K562 (cell line): ENCODE data around the gene KIFC3. TPM values are rescaled to one million over a fixed set of nuclear protein-coding genes. Genes with fewer than 3 reads are reported as not detected.

Experiments used
- HMBOX1 ChIP-seq: sonication (generic); IDR thresholded peaks from 2 replicates; pipeline ENCODE4 v1.6.1; 2016
- IRF2 ChIP-seq: sonication (generic); formaldehyde crosslinking; IDR thresholded peaks from 2 replicates; pipeline ENCODE4 v1.8.1; 2022; ENCODE audit warnings: mild to moderate bottlenecking, missing genetic modification reagents
- JUN ChIP-seq, 2 experiments: sonication (generic) in 1 of 2; formaldehyde crosslinking in 1 of 2; IDR thresholded peaks; 2 replicates each; pipeline versions ENCODE4 v1.6.1 to v1.8.0; 2012 to 2022; ENCODE audit warnings: borderline replicate concordance in 2 of 2, mild to moderate bottlenecking in 2 of 2, improper control_type of control experiment in 1 of 2, low read depth in 1 of 2, low read length in 1 of 2, missing genetic modification reagents in 1 of 2
- MAFG ChIP-seq: fragments of 450-650 bp; conservative IDR thresholded peaks from 2 replicates; pipeline ENCODE4 v1.6.1; 2016; ENCODE audit warnings: missing genetic modification characterization, missing compliant biosample characterization
- POU5F1 ChIP-seq: fragments of 150-350 bp; IDR thresholded peaks from 2 replicates; pipeline ENCODE4 v1.6.1; 2014; ENCODE audit warnings: borderline replicate concordance, low read length, low read depth, mild to moderate bottlenecking; ENCODE audit not compliant: partially characterized antibody
- SFPQ ChIP-seq: fragments of 200-400 bp; formaldehyde crosslinking; IDR thresholded peaks from 2 replicates; pipeline ENCODE4 v1.6.1; 2017; ENCODE audit warnings: mild to moderate bottlenecking, low read depth, low read length, moderate library complexity
- ZFP36 ChIP-seq: fragments of 150-350 bp; IDR thresholded peaks from 2 replicates; pipeline ENCODE4 v1.6.1; 2018; ENCODE audit warnings: low read length, low read depth; ENCODE audit not compliant: partially characterized antibody
- polyA plus RNA-seq, 8 experiments: library from polyadenylated mRNA; depleted of rRNA in 4 of 8; stranded (reverse) in 5 of 8; unstranded in 3 of 8; fragments of >200 nt; fragmentation: Nextera tagmentation in 2 of 8; fragmentation: Illumina TruSeq in 1 of 8; extraction: Ambion mirVana in 2 of 8; extraction: Trizol in 1 of 8; gene quantifications; 2 replicates each; pipeline versions ENCODE4 v1.2.1 to v1.2.3, GENCODE V29; 2011 to 2014; ENCODE audit warnings: inconsistent platforms in 1 of 8, missing spikeins in 1 of 8
- total RNA-seq, 7 experiments: library from RNA; depleted of rRNA in 6 of 7; stranded (reverse); fragments of >200 nt in 6 of 7; fragmentation: Illumina TruSeq in 2 of 7; extraction: Trizol in 2 of 7; gene quantifications; 2 replicates each; pipeline versions ENCODE4 v1.2.1 to v1.2.3, GENCODE V29; 2011 to 2021; ENCODE audit warnings: low replicate concordance in 1 of 7
- TF ChIP-seq, protein P1 (sequence below): fragments of 450-650 bp; IDR thresholded peaks from 2 replicates; pipeline ENCODE4 v1.6.1; 2018; ENCODE audit not compliant: partially characterized antibody
- TF ChIP-seq, protein P2 (sequence below): fragments of 250-450 bp; sonication (Bioruptor Pico); IDR thresholded peaks from 2 replicates; pipeline ENCODE4 v1.8.0; 2022; ENCODE audit warnings: inconsistent platforms
- TF ChIP-seq, protein P3 (sequence below): sonication (generic); formaldehyde crosslinking; IDR thresholded peaks from 2 replicates; pipeline ENCODE4 v1.8.1; 2022; ENCODE audit warnings: missing genetic modification reagents
- TF ChIP-seq, protein P4 (sequence below): fragments of 250-450 bp; sonication (Bioruptor Pico); IDR thresholded peaks from 2 replicates; pipeline ENCODE4 v1.5.0; 2022; ENCODE audit warnings: mild to moderate bottlenecking

The KIFC3 gene
- total and polyA plus RNA-seq, 9 of the 15 experiments (the other 6 are each of a cell fraction or from before 2014, with no cell fraction given) = 0.23 to 105 (median 26.2) TPM

DNA sequence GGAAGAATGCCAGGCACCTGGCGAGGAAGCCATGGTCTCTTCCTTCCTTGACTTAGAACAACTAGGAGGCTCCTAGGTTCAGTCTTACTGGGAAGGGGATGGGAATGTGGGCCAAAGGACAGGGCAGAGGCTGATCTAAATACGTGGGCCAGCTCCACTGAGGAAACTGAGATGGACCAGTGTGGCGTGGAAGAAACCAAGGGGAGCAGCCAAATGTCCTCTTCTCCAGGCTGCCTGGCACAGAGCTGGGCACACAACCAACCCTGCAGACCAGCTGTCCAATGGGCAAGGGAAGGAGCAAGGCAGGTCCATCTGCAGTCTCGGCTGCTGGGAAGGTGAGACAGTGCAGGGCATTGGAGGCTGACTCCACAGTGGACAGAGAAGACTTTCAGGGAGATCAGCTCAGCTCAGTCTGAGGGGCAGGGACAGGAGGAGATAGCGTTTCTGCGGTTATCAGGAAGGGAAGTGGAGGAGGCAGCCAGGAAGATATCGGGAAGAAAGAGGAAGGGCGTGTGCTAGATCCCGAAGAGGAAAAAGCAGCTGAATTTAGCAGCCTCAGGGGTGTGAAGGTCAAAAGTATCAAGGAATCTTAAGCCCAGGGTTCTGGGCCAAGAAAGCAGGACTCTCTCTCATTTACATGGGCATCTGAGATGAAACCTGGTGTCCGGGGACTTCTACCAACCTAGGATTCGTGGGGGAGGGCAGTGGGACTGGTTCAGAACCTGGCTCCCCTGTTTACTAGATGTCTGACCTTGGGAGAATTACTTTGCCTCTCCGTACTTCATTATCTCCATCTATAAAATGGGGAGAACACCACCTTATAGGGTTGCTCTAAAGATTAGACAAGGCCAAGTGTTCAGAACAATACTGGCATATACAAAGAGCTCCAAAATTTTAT lies 1.8 kb downstream of the KIFC3 start (continued):
- TF ChIP-seq, protein P1, sequence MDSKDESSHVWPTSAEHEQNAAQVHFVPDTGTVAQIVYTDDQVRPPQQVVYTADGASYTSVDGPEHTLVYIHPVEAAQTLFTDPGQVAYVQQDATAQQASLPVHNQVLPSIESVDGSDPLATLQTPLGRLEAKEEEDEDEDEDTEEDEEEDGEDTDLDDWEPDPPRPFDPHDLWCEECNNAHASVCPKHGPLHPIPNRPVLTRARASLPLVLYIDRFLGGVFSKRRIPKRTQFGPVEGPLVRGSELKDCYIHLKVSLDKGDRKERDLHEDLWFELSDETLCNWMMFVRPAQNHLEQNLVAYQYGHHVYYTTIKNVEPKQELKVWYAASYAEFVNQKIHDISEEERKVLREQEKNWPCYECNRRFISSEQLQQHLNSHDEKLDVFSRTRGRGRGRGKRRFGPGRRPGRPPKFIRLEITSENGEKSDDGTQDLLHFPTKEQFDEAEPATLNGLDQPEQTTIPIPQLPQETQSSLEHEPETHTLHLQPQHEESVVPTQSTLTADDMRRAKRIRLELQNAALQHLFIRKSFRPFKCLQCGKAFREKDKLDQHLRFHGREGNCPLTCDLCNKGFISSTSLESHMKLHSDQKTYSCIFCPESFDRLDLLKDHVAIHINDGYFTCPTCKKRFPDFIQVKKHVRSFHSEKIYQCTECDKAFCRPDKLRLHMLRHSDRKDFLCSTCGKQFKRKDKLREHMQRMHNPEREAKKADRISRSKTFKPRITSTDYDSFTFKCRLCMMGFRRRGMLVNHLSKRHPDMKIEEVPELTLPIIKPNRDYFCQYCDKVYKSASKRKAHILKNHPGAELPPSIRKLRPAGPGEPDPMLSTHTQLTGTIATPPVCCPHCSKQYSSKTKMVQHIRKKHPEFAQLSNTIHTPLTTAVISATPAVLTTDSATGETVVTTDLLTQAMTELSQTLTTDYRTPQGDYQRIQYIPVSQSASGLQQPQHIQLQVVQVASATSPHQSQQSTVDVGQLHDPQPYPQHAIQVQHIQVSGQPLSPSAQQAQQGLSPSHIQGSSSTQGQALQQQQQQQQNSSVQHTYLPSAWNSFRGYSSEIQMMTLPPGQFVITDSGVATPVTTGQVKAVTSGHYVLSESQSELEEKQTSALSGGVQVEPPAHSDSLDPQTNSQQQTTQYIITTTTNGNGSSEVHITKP = no peak
- TF ChIP-seq, protein P2, sequence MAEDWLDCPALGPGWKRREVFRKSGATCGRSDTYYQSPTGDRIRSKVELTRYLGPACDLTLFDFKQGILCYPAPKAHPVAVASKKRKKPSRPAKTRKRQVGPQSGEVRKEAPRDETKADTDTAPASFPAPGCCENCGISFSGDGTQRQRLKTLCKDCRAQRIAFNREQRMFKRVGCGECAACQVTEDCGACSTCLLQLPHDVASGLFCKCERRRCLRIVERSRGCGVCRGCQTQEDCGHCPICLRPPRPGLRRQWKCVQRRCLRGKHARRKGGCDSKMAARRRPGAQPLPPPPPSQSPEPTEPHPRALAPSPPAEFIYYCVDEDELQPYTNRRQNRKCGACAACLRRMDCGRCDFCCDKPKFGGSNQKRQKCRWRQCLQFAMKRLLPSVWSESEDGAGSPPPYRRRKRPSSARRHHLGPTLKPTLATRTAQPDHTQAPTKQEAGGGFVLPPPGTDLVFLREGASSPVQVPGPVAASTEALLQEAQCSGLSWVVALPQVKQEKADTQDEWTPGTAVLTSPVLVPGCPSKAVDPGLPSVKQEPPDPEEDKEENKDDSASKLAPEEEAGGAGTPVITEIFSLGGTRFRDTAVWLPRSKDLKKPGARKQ (CRISPR knock-in tag) = no peak
- no peak for TF ChIP-seq HMBOX1
- no peak for TF ChIP-seq MAFG (tag)
- peak; percentile 26 for TF ChIP-seq ZFP36
- no peak for TF ChIP-seq POU5F1
- TF ChIP-seq, protein P3, sequence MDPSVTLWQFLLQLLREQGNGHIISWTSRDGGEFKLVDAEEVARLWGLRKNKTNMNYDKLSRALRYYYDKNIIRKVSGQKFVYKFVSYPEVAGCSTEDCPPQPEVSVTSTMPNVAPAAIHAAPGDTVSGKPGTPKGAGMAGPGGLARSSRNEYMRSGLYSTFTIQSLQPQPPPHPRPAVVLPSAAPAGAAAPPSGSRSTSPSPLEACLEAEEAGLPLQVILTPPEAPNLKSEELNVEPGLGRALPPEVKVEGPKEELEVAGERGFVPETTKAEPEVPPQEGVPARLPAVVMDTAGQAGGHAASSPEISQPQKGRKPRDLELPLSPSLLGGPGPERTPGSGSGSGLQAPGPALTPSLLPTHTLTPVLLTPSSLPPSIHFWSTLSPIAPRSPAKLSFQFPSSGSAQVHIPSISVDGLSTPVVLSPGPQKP (CRISPR knock-in tag) = no peak
- TF ChIP-seq SFPQ = no peak
- TF ChIP-seq, protein P4, sequence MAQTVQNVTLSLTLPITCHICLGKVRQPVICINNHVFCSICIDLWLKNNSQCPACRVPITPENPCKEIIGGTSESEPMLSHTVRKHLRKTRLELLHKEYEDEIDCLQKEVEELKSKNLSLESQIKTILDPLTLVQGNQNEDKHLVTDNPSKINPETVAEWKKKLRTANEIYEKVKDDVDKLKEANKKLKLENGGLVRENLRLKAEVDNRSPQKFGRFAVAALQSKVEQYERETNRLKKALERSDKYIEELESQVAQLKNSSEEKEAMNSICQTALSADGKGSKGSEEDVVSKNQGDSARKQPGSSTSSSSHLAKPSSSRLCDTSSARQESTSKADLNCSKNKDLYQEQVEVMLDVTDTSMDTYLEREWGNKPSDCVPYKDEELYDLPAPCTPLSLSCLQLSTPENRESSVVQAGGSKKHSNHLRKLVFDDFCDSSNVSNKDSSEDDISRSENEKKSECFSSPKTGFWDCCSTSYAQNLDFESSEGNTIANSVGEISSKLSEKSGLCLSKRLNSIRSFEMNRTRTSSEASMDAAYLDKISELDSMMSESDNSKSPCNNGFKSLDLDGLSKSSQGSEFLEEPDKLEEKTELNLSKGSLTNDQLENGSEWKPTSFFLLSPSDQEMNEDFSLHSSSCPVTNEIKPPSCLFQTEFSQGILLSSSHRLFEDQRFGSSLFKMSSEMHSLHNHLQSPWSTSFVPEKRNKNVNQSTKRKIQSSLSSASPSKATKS (CRISPR knock-in tag) = no peak
- no peak for TF ChIP-seq IRF2
- TF ChIP-seq JUN (IDR thresholded peaks at IDR 0.05; ENCODE audit: borderline replicate concordance, low read depth, low read length) = no peak
- TF ChIP-seq JUN (CRISPR knock-in tag; IDR thresholded peaks at IDR 0.05; ENCODE audit: borderline replicate concordance) = no peak
